ENCODE measurements around the gene MID1IP1. TPM values are rescaled to one million over a fixed set of nuclear protein-coding genes. Genes with fewer than 3 reads are reported as not detected.

MID1IP1 gene
- total and polyA plus RNA-seq, 10 of the 15 experiments (the other 5 are each of a cell fraction or from before 2014, with no cell fraction given) = 0.21 to 62.2 (median 14.6) TPM

DNA sequence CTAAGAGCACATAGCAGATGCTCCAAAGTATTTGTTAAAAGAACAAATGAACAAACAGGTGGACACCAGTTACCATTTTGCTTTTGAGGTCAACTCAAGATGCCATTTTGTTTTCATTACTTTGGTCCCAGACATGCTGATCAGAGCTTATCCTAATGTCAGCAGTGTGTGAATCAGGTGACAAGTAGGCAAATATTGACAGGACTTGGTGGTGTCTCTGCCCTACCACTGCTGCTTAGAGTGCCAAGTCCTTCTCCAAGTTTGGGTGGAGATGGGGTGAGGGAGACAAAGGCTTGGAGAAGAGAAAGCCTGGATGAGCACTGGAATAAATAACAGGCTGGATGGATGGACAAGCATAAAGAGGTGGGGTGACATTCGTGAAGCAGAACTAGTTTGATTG lies 38.7 kb downstream of the MID1IP1 start:
- H3K4me1 ChIP-seq (ENCODE audit: control insufficient read depth, insufficient read depth, low read length) = no peaks in the 10 kb centered on the region
- H3K27ac ChIP-seq (ENCODE audit: control insufficient read depth, insufficient read depth) = no peak overlapping the region
- TF ChIP-seq FOS (IDR thresholded peaks at IDR 0.05; ENCODE audit: borderline replicate concordance, extremely low read depth, insufficient read length) (no peak), CHD4 (IDR thresholded peaks at IDR 0.05) (no peak), CBX3 (IDR thresholded peaks at IDR 0.05; ENCODE audit: borderline replicate concordance, low read depth) (no peak)
- TF ChIP-seq, protein P1, sequence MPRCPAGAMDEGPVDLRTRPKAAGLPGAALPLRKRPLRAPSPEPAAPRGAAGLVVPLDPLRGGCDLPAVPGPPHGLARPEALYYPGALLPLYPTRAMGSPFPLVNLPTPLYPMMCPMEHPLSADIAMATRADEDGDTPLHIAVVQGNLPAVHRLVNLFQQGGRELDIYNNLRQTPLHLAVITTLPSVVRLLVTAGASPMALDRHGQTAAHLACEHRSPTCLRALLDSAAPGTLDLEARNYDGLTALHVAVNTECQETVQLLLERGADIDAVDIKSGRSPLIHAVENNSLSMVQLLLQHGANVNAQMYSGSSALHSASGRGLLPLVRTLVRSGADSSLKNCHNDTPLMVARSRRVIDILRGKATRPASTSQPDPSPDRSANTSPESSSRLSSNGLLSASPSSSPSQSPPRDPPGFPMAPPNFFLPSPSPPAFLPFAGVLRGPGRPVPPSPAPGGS (IDR thresholded peaks at IDR 0.05; ENCODE audit: borderline replicate concordance, insufficient read depth, low read depth, low read length, poor library complexity, severe bottlenecking) = no peak
- POLR2A ChIA-PET = no interaction called here
- no peak overlapping the region for H3K4me3 ChIP-seq
- H3K27me3 ChIP-seq (replicated peaks in 1 of 2; ENCODE audit: control insufficient read depth in 2 of 2, insufficient read depth in 2 of 2, low read length in 1 of 2) = no peaks in the 10 kb centered on the region
- no peak overlapping the region for H2AFZ ChIP-seq (ENCODE audit: control insufficient read depth, low read depth, low read length)
- no peaks in the 10 kb centered on the region for H3K36me3 ChIP-seq (ENCODE audit: control insufficient read depth in 2 of 2, insufficient read depth in 2 of 2, low read length in 1 of 2)
- H3K9me3 ChIP-seq (replicated peaks; ENCODE audit: control insufficient read depth, insufficient read depth, low read length) = no peaks in the 10 kb centered on the region
- H4K20me1 ChIP-seq (ENCODE audit: control insufficient read depth, insufficient read depth) = no peaks in the 10 kb centered on the region
- no peak for ATAC-seq
- H3K4me2 ChIP-seq (ENCODE audit: control insufficient read depth, insufficient read depth) = no peak overlapping the region
- RAD21 ChIA-PET (ENCODE audit: unreplicated experiment) = no interaction called here
- no peak for DNase-seq (ENCODE audit: low read depth, low spot score)
- H3K9ac ChIP-seq (ENCODE audit: control insufficient read depth, insufficient read depth, low read length) = no peak overlapping the region
- intact Hi-C loops (cut with micrococcal nuclease; ENCODE audit: unreplicated experiment) (no loop called here), in situ Hi-C loops (cut with MboI) (no loop called here)
- 0% methylated on average over 1 of the region's 1 CpG for WGBS (ENCODE audit: insufficient coverage, insufficient replicate concordance, low lambda C conversion rate, missing lambda C conversion rate)
- BruUV-seq (replicated peaks) = no TSS peak
- no peaks in the 10 kb centered on the region for H3K79me2 ChIP-seq (ENCODE audit: control insufficient read depth, insufficient read depth, low read length)
- SMC1A ChIA-PET (ENCODE audit: uncharacterized antibody, unreplicated experiment) = no interaction called here
- CTCF ChIA-PET = no interaction called here
- FAIRE-seq = no peak

DNA sequence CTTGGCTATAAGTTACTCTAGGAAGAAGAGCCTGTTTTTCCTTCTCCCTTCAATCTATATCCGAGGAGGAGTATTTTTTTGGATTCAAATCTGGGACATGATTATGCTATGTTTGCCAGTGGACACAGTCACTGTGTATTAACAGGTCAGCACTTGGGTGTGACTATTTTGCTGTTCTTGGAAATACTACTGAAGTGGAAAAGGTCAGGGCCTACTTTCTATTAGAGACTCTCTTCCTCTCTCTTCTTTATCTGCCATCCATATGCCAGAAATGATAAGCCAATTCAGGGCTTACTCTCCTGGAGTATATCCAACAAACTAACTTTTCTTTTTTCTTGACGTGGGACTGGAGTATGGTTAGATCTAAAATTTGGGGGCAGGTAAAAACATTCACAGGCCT lies 40.5 kb downstream of the MID1IP1 start:
- in situ Hi-C loops (cut with MboI) = no loop called here
- H3K27ac ChIP-seq (ENCODE audit: control insufficient read depth, insufficient read depth) = no peak overlapping the region
- no peak overlapping the region for H3K4me2 ChIP-seq (ENCODE audit: control insufficient read depth, insufficient read depth)
- ChIA-PET POLR2A (no interaction called here), CTCF (no interaction called here), RAD21 (ENCODE audit: unreplicated experiment) (no interaction called here), SMC1A (ENCODE audit: uncharacterized antibody, unreplicated experiment) (no interaction called here)
- no peaks in the 10 kb centered on the region for H3K9me3 ChIP-seq (replicated peaks; ENCODE audit: control insufficient read depth, insufficient read depth, low read length)
- no peak overlapping the region for H2AFZ ChIP-seq (ENCODE audit: control insufficient read depth, low read depth, low read length)
- H3K4me3 ChIP-seq = no peak overlapping the region
- TF ChIP-seq RFX5 (IDR thresholded peaks at IDR 0.05; ENCODE audit: low read depth, low read length) (no peak), YY1 (IDR thresholded peaks at IDR 0.05; ENCODE audit: low read depth, low read length) (no peak), NR2C1 (IDR thresholded peaks at IDR 0.05) (no peak), NRF1 (conservative IDR thresholded peaks at IDR 0.05; ENCODE audit: low read depth, low read length) (no peak), IKZF2 (IDR thresholded peaks at IDR 0.05) (no peak)
- TF ChIP-seq, protein P2, sequence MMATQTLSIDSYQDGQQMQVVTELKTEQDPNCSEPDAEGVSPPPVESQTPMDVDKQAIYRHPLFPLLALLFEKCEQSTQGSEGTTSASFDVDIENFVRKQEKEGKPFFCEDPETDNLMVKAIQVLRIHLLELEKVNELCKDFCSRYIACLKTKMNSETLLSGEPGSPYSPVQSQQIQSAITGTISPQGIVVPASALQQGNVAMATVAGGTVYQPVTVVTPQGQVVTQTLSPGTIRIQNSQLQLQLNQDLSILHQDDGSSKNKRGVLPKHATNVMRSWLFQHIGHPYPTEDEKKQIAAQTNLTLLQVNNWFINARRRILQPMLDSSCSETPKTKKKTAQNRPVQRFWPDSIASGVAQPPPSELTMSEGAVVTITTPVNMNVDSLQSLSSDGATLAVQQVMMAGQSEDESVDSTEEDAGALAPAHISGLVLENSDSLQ (IDR thresholded peaks at IDR 0.05) = no peak
- no peaks in the 10 kb centered on the region for H3K27me3 ChIP-seq (replicated peaks in 1 of 2; ENCODE audit: control insufficient read depth in 2 of 2, insufficient read depth in 2 of 2, low read length in 1 of 2)
- H3K9ac ChIP-seq (ENCODE audit: control insufficient read depth, insufficient read depth, low read length) = no peak overlapping the region
- FAIRE-seq (no peak), ATAC-seq (no peak), DNase-seq (ENCODE audit: low read depth, low spot score) (no peak)
- H3K36me3 ChIP-seq (ENCODE audit: control insufficient read depth in 2 of 2, insufficient read depth in 2 of 2, low read length in 1 of 2) = no peaks in the 10 kb centered on the region
- WGBS (ENCODE audit: insufficient coverage, insufficient replicate concordance, low lambda C conversion rate, missing lambda C conversion rate) = 0% methylated on average over 2 of the region's 2 CpGs
- no TSS peak for BruUV-seq (replicated peaks)
- intact Hi-C loops (cut with micrococcal nuclease; ENCODE audit: unreplicated experiment) = no loop called here
- H4K20me1 ChIP-seq (ENCODE audit: control insufficient read depth, insufficient read depth) = no peaks in the 10 kb centered on the region
- no peaks in the 10 kb centered on the region for H3K4me1 ChIP-seq (ENCODE audit: control insufficient read depth, insufficient read depth, low read length)
- H3K79me2 ChIP-seq (ENCODE audit: control insufficient read depth, insufficient read depth, low read length) = no peaks in the 10 kb centered on the region
